ENCODE results near the gene USP19.
A peak's percentile ranks its signal among the peaks of the same experiment; 100 is the strongest.

USP19 gene, protein sequence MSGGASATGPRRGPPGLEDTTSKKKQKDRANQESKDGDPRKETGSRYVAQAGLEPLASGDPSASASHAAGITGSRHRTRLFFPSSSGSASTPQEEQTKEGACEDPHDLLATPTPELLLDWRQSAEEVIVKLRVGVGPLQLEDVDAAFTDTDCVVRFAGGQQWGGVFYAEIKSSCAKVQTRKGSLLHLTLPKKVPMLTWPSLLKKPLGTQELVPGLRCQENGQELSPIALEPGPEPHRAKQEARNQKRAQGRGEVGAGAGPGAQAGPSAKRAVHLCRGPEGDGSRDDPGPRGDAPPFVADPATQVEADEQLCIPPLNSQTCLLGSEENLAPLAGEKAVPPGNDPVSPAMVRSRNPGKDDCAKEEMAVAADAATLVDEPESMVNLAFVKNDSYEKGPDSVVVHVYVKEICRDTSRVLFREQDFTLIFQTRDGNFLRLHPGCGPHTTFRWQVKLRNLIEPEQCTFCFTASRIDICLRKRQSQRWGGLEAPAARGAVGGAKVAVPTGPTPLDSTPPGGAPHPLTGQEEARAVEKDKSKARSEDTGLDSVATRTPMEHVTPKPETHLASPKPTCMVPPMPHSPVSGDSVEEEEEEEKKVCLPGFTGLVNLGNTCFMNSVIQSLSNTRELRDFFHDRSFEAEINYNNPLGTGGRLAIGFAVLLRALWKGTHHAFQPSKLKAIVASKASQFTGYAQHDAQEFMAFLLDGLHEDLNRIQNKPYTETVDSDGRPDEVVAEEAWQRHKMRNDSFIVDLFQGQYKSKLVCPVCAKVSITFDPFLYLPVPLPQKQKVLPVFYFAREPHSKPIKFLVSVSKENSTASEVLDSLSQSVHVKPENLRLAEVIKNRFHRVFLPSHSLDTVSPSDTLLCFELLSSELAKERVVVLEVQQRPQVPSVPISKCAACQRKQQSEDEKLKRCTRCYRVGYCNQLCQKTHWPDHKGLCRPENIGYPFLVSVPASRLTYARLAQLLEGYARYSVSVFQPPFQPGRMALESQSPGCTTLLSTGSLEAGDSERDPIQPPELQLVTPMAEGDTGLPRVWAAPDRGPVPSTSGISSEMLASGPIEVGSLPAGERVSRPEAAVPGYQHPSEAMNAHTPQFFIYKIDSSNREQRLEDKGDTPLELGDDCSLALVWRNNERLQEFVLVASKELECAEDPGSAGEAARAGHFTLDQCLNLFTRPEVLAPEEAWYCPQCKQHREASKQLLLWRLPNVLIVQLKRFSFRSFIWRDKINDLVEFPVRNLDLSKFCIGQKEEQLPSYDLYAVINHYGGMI (N-terminal part only)

GRCh38 chr3:49120438-49121131 lies at the start of gene USP19:
Gene USP19 (minus strand): TSS chr3:49120823. CDS start chr3:49119145, 1,678 bp downstream.
- DNase-seq = peak; percentile 94

DNA sequence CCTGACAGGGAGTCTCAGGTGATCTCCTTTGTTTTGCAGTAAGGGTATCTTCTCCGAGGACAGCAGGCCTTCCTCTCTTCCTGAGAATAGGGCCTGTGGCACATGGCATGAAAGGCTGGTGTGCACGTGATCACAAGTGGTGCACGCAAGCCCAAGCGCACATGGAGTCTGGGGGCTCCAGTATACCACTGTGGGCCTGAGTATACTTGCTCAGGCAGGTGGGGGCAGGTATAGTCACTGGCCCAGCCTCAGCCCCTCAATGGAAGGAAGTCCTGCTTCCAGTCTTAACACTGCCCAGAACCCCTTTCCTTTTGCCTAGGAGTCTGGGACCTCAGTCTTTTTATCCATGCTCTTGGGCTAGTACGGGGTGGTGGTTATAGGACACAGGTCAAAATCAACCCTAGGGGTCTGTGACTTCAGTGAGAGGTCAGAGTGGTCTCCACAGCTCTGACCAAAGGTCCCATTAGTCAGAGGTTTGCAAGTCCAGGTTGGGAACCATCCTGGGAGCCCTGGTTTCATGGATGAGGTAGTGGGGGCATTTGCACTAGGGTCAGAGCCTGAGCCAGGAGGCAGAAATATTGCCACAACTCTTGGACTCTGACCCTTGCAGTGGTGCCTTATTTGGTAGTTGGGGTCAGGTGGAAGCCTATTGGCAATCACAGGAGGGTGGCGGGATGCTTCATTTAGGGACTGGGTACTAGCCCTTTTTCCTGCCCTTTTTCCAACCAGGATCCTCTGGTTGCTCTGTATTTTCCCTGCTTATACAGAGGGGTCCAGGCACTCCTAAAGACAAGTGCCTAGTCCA lies 46.3 kb upstream of the USP19 start:
- no peak for DNase-seq

DNA sequence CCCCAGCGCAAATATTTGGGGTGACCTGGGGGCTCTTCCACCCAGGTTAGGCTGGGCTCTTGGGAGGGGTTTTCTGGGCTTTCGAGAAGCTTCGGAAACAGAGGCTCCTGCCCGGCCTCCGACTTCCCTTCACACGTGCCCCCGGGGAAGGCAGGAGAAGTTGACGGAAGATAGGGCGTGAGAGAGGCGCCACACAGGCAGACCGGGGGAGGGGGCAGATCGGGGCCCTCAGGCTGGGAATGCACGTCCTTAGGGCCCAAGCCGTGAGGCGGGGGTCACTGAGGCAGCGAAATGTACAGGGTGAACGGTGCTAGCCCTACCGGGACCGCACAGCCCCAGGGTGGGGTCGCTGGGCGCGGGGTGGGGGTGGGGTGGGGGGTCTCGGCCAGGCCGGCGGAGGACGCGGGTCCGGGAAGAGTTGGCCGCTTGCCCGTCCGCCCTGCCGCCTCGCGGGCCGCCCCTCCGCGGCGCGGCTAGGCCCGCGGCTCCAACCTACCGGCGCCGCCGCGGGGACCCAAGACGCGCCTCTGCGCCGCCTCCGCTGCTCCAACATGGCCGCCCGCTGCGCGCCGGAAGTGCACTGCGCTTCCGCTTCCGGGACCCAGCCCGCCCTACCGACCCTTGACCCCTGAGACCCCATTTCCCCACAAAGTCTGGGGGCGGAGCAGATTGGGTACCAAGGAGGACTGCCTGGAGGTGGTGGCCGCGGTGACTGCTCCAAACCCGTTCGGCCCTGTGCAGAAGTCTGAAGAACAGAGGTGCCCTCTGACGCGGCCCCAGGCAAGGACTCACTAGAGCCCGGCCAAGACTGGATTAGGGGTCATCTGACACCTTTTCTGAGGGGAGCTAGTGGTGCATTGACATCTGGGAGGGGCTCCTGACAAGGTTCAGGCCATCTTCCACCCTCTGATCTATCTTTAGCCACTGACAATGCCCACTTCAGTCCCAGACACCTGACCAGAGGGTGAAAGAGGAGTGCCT lies 45.4 kb upstream of the USP19 start, which contains the start of gene CCDC71:
Gene CCDC71 (minus strand): TSS at position 561 of the 981 bp plus-strand sequence. CDS start 2,123 bp downstream, outside the sequence.
- peak; percentile 80 for DNase-seq

GRCh38 chr3:49164983-49165720 lies 44.5 kb upstream of the USP19 start:
- no peak for DNase-seq

GRCh38 chr3:49163609-49164008 lies 43.0 kb upstream of the USP19 start:
- no peak for DNase-seq

DNA sequence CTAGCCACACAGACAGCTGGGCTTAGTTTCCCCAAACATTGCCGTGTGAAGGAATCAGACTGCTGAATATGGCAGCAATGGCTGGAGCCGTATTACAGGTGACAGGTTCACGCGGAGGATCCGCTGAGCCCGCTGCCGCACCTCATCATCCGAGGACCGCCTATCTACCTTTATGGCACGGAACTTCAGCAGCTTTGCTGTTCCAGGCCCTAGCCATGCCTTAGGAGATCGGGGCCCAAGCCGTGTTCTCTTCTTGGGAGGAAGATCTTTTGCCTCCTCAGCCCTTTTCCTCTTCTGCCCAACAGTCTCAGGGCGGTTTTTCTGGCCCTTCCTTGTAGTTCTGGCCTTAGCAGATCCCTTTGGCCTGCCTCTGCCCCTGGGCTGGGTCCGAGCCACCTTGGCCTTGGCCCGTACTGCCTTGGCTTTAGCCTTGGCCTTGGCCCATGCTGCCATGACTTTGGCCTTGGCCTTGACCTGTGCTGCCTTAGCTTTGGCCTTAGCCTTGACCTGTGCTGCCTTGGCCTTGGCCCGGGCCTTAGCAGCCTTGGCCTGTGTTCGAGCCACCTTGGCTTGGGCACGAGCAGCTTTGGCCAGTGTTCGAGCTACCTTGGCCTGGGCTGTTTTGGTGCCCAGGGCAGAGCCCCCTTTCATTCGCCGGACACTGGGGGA lies 42.3 kb upstream of the USP19 start:
- DNase-seq = no peak

DNA sequence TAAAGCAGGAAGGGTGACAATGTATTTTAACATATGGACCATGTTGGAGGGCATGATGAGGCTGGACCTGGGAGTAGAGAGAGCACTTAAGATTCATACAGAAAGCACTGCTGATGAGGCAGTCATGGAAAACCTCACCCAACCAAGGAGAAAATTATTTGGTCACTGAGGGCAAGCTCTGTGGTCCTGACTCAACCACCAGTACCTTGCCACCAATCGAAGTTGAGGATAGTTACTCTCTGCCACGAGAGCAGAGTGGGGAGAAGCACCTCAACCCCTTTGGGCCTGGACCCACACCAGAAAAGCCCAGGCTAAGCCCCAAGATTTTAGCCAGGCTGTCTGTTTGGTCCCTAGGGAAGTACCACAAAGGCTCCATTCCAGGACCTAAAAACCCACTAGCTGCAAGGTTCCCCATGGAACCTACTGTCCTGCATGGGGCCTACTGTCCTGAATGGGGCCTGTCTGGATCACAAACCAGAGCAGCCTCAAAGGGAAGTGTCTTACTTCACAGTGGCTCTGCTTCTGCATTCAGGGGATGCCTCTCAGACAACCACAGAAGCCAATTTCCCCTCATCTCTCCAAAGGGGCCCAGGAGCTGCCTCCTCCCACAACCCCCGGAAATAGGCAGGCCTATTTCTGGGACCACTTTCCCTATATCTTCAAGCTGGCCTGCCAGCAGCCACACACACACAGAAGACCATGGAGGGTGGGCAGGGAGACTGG lies 41.3 kb upstream of the USP19 start:
- DNase-seq = no peak

DNA sequence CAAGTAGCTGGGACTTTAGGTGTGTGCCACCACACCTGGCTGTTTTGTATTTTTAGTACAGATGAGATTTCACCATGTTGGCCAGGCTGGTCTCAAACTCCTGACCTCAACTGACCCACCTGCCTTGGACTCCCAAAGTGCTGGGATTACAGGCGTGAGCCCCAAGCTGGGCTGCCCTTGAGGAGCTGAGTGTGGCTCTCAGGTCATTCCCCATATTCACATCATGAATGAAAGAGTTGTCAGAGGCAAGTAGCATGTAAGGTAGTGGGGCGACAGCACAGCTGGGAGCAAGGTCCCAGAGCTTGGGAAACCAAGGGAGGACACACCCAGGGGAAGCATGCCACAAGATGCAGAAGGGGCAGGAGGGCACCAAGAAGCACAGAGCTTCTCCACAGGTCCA lies 40.6 kb upstream of the USP19 start:
- no peak for DNase-seq

DNA sequence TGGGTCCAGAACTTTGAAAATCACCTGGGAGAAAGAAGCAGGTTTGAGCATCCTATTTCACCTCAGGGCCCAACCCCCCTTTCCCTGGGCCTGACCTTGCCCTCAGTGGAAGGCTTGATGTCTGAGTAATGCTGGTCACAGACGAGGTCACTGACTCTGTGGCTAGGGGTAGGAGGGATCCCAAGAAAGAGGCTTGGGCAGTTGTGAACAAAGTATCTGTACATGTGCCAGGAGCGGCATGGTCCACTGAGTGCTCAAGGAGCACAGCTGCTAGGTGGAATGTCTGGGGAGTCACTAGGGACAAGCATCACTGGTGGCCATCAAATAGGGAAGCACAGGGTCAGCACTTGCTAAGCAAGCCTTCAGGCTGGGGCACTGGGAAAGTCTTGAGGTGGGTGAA lies 38.2 kb upstream of the USP19 start:
- DNase-seq = no peak

DNA sequence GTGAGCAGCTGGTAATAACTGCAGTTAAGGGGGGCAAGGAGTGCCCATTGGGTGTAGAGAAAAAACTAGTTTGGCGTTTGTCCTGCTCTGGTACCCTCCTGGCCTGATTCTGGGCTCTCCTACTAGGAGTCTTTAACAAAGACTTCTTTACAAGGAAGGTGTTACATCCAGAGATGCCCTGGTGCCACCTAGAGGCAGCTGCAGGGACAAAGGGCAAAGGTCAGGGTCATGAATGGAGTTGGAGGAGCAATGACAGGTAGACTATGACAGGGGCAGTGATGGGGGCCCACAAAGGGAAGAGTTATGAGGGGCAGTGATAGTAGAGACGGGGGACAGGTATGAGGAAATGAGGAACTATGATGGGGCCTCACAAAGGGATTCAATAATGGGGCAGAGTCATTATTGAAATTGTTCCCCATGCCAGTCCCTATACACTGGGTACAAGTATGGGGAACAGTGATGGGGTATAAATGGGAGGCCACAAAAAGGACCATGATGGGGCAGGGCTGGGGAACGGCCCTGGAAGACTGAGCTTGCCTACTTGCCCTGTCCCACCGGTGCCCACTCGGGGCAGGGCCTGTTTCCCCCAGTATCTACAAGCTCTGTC lies 37.6 kb upstream of the USP19 start:
- DNase-seq = peak; percentile 57

DNA sequence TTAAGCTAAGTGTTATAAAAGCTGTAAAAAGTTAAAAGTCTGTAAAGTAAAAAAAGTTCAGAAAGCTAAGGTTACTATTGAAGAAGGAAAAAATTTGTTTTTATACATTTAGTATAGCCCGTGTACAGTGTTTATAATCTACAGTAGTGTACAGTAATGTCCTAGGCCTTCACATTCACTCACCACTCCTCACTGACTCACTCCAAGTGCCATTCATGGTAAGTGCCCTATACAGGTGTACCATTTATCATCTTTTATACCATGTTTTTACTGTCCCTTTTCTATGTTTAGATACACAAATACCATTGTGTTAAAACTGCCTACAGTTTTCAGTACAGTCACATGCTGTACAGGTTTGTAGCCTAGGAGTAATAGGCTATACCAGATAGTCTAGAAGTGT lies 36.7 kb upstream of the USP19 start:
- DNase-seq = no peak

GRCh38 chr3:49153349-49153912 lies 32.8 kb upstream of the USP19 start:
- DNase-seq = no peak

DNA sequence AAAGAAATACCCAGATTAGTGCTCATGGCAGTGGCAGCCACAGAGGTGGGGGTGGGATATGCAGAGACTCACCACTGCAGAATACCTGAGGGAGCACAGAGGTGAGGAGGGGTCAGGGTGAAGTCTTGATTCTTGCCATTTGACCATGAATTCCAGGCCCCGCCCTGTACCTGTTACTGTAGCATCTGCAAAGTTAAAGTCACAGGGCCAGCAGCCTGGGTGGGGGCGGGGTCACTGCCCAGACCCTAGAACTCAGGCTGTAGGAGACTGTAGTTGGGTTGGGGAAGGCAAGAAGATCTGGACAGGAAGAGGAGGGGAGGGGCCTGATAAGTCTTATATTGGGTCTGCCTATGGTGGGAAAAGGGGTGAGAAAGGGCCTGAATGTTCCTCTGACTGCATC lies 31.0 kb upstream of the USP19 start:
- no peak for DNase-seq

GRCh38 chr3:49148159-49148558 lies 27.5 kb upstream of the USP19 start:
- no peak for DNase-seq

- DNase-seq = no peak
Observed at GRCh38 chr3:49140080-49140479, 19.5 kb upstream of the USP19 start.

DNA sequence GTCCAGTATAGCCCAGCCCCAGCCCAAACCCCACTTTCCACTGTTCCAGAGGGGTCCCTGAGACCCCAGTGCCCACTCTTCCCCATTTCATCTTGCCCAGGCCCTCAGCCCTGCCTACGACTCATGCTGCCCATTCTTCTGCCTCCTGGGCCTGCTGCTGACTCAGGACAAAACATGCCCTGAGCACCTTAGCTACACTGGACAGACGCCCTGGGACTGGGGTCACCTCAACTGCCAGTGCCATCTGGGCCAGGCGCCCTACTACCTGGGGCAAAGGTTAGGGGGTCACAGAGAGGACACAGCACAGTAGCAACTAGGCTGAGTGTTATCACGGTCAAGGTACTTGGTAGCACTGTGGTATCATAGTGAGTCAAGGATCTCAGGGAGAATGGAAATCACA lies 14.9 kb upstream of the USP19 start:
- DNase-seq = no peak

Measured in stimulated activated CD4-positive, alpha-beta T cell treated with anti-CD3 and anti-CD28 coated beads, Interleukin-4, amount 100 ng/mL, for 1 hour (primary cell).